ENCODE measurements around the gene WDR77.
A peak's percentile ranks its signal among the peaks of the same experiment; 100 is the strongest.

The WDR77 gene

DNA sequence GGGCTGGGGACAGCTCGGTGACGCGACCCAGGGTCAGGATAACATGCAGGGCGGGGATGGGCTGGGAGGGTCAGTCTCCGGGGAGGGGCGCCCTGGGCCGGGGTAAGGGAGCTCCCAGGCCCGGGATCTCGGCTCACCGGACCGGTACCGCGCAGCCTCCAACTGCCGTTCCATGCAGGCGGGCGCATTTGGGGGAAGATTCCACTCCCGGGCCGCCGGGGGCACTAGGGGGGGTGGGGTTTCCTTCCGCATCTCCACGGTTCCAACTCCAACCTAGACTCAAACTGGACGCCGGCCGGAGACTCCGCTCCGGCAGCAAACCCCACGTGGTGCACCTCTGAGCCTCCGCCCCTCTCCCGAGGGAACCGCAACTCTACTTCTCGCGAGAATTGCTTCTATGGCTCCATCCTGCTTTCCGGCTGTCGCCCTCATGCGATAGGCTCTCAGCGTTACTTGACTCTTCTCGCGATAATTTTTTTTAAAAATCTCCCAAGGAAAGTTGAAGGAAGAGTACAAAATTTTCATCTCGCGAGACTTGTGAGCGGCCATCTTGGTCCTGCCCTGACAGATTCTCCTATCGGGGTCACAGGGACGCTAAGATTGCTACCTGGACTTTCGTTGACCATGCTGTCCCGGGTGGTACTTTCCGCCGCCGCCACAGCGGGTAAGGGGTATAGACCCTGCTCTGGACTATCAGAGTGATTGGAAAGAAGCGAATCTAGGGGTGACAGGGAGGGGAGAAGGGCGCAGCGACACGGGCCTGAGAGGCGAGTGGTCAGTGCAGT, at the start of gene WDR77, which contains the start of gene ATP5PB:
Gene WDR77 (minus strand): TSS at position 339 of the 785 bp plus-strand sequence. CDS start 87 bp downstream, at position 252.
Gene ATP5PB (plus strand): TSS at position 547 of the 785 bp plus-strand sequence. CDS start 78 bp downstream, at position 625.
- POLR2A ChIA-PET: interaction anchor here (0.7 to 1.3 kb wide), 2 partner anchors 11 to 59 kb away, joined by 3 to 4 read pairs; no protein-coding TSS in a partner anchor
- peak within 1 kb of the TSS; percentile 95 for H3K4me3 ChIP-seq (ENCODE audit: low read depth, low read length)
- TF ChIP-seq, protein P1, sequence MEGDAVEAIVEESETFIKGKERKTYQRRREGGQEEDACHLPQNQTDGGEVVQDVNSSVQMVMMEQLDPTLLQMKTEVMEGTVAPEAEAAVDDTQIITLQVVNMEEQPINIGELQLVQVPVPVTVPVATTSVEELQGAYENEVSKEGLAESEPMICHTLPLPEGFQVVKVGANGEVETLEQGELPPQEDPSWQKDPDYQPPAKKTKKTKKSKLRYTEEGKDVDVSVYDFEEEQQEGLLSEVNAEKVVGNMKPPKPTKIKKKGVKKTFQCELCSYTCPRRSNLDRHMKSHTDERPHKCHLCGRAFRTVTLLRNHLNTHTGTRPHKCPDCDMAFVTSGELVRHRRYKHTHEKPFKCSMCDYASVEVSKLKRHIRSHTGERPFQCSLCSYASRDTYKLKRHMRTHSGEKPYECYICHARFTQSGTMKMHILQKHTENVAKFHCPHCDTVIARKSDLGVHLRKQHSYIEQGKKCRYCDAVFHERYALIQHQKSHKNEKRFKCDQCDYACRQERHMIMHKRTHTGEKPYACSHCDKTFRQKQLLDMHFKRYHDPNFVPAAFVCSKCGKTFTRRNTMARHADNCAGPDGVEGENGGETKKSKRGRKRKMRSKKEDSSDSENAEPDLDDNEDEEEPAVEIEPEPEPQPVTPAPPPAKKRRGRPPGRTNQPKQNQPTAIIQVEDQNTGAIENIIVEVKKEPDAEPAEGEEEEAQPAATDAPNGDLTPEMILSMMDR (IDR thresholded peaks at IDR 0.05; ENCODE audit: insufficient read depth, low read length, missing control alignments): no peak
- CTCF ChIA-PET: interaction anchor here (0.8 to 1.4 kb wide), 3 partner anchors 9 to 217 kb away, joined by 3 read pairs; no protein-coding TSS in a partner anchor
- peak; percentile 94 for DNase-seq (ENCODE audit: low read depth, low spot score)

DNA sequence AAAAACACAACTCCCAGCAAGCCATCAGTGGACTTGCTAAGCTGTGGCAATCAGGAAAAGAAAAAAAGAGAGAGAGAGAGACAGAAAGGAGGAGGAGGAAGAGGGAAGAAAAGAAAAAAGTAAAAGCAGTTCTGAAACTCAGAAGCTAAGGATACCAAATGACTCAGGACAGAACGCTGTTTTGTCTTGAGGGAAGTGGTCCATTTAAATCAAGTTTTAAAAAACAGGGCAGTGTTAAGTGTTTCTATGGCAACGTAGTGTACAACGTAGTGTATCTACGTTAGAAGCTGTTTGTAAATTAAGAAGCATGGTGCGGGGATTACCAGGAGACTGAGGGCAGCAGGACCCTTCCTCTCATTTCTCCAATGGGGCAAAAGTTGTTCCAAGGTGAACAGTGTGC, 48.5 kb upstream of the WDR77 start:
- CTCF ChIA-PET: interaction anchor here (0.8 to 5.2 kb wide), 8 partner anchors 8 to 271 kb away, joined by 3 to 72 read pairs (median 4); no protein-coding TSS in a partner anchor
- H3K4me3 ChIP-seq (ENCODE audit: low read depth, low read length): no peak overlapping the region
- POLR2A ChIA-PET: interaction anchor here (1.1 kb wide), 1 partner anchor 10 kb away, joined by 3 read pairs; no protein-coding TSS in a partner anchor
- no peak for DNase-seq (ENCODE audit: low read depth, low spot score)
- TF ChIP-seq, protein P1 (IDR thresholded peaks at IDR 0.05; ENCODE audit: insufficient read depth, low read length, missing control alignments): no peak

DNA sequence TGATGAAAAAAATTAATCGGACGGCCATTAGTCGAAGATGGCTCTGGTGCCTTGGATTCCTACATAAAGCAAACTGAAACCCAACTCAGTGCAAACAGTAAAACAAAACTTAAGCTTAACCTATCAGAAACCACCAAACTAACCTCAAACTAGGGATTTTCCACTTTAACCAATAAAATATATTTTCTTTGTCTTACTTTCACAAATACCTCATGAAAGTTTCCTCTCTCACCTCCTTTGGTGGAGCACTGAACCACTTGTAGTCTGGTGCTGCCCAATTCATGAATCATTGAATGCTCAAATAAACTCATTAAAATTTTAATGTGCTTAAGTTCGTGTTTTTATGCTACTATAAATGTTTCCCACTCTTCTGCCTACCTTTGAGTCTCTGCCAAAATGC, 47.3 kb upstream of the WDR77 start:
- POLR2A ChIA-PET: interaction anchor here (0.6 kb wide), 1 partner anchor 172 kb away, joined by 3 read pairs; no protein-coding TSS in a partner anchor
- no peak for DNase-seq (ENCODE audit: low read depth, low spot score)
- CTCF ChIA-PET: interaction anchor here (1.3 to 5.2 kb wide), 5 partner anchors 11 to 273 kb away, joined by 3 to 72 read pairs (median 4); no protein-coding TSS in a partner anchor
- TF ChIP-seq, protein P1 (IDR thresholded peaks at IDR 0.05; ENCODE audit: insufficient read depth, low read length, missing control alignments): no peak
- no peak overlapping the region for H3K4me3 ChIP-seq (ENCODE audit: low read depth, low read length)

DNA sequence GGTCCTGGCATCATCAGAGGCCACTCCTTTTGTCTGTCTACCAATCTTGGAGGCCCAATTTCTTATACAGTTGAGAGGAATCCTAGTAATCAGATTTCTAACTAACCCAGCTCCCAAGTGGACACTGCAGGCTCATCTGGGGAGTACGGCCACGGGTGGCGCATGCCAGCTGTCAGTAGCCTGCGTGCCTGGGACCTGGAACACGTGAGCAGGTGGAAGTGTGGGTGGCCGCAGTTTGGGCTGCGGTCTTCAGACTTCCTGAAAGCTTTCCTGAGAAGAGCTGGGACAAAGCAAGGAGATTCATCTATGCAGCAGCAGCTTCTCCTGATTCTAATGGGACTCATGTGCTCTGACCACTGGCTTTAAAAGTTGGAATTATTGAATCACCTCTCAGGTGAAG, 42.0 kb upstream of the WDR77 start:
- CTCF ChIA-PET: interaction anchor here (0.6 to 4.3 kb wide), 6 partner anchors 7 to 282 kb away, joined by 3 to 25 read pairs (median 3); no protein-coding TSS in a partner anchor
- POLR2A ChIA-PET: no interaction called here
- TF ChIP-seq, protein P1 (IDR thresholded peaks at IDR 0.05; ENCODE audit: insufficient read depth, low read length, missing control alignments): no peak
- H3K4me3 ChIP-seq (ENCODE audit: low read depth, low read length): no peak overlapping the region
- DNase-seq (ENCODE audit: low read depth, low spot score): no peak

DNA sequence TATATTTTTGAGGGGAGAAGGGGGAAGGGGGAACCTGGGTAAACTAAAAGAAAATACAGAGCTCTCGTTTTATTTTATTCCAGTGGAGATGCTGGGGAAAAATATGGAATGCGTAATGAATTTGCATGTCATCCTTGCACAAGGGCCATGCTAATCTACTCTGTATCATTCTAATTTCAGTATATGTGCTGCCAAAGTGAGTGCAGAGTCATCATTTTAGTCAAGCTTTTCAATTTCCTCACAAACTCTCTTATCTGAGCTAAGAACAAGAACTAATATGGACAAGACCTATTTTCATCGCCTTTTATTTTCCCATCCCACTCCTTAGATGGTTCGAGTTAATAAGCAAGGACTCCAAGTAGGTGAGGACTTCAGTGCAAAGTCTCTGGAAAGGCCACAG, 41.2 kb upstream of the WDR77 start:
- DNase-seq (ENCODE audit: low read depth, low spot score): no peak
- TF ChIP-seq, protein P1 (IDR thresholded peaks at IDR 0.05; ENCODE audit: insufficient read depth, low read length, missing control alignments): no peak
- ChIA-PET CTCF (interaction anchor here (1.0 to 4.3 kb wide), 7 partner anchors 8 to 283 kb away, joined by 3 to 25 read pairs (median 5); partner anchors contain the start of genes ADORA3 and TMIGD3), POLR2A (no interaction called here)
- H3K4me3 ChIP-seq (ENCODE audit: low read depth, low read length): no peak overlapping the region

DNA sequence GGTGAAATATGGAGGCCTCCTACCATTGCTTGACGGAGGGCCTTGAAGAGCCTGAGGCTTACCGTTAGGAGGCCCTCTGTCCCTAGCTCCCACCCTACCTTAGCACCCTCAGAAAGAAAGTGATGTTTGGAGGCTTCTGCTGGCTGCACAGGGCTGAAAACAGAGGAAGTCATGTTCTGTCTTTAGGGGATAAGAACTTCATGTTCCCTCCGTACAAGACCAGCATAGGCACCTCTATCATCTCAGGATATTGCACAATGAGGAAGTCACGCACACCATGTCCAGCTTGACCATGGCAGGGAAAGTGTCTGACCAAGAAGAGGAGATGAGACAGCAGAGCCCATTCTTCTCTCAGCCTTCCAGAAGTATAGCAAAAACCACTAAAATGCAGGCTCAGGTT, 40.5 kb upstream of the WDR77 start:
- H3K4me3 ChIP-seq (ENCODE audit: low read depth, low read length): no peak overlapping the region
- POLR2A ChIA-PET: no interaction called here
- TF ChIP-seq, protein P1 (IDR thresholded peaks at IDR 0.05; ENCODE audit: insufficient read depth, low read length, missing control alignments): no peak
- CTCF ChIA-PET: interaction anchor here (1.0 to 4.3 kb wide), 6 partner anchors 8 to 258 kb away, joined by 3 to 25 read pairs (median 6); partner anchors contain the start of genes ADORA3 and TMIGD3
- no peak for DNase-seq (ENCODE audit: low read depth, low spot score)
